HepG2 (cell line): Measurements from ENCODE around the gene HS6ST1. TPM values are rescaled to one million over a fixed set of nuclear protein-coding genes. Genes with fewer than 3 reads are reported as not detected.

Source experiments
- EED ChIP-seq: sonication (generic); formaldehyde crosslinking; IDR thresholded peaks from 2 replicates; pipeline ENCODE4 v1.5.0; 2020; ENCODE audit warnings: mild to moderate bottlenecking, missing genetic modification reagents
- HDAC2 ChIP-seq: sonication (generic); formaldehyde crosslinking; IDR thresholded peaks from 2 replicates; pipeline ENCODE4 v1.4.0; 2020; ENCODE audit warnings: missing genetic modification reagents
- HIVEP1 ChIP-seq: sonication (generic); formaldehyde crosslinking; IDR thresholded peaks from 2 replicates; pipeline ENCODE4 v1.4.0; 2020; ENCODE audit warnings: mild to moderate bottlenecking, missing genetic modification reagents
- HNRNPK ChIP-seq: fragments of 200-400 bp; formaldehyde crosslinking; IDR thresholded peaks from 2 replicates; pipeline ENCODE4 v1.6.1; 2018; ENCODE audit warnings: low read length, low read depth, moderate library complexity, mild to moderate bottlenecking; ENCODE audit not compliant: poor library complexity, severe bottlenecking
- MAFG ChIP-seq: sonication (generic); formaldehyde crosslinking; IDR thresholded peaks from 2 replicates; pipeline ENCODE4 v1.5.1; 2020; ENCODE audit warnings: mild to moderate bottlenecking, missing genetic modification reagents
- SAP130 ChIP-seq: IDR thresholded peaks from 2 replicates; pipeline ENCODE4 v1.6.1; 2016; ENCODE audit warnings: low read depth
- SP4 ChIP-seq: sonication (generic); formaldehyde crosslinking; IDR thresholded peaks from 2 replicates; pipeline ENCODE4 v1.8.1; 2023; ENCODE audit warnings: mild to moderate bottlenecking, missing genetic modification reagents
- ZNF256 ChIP-seq: sonication (generic); formaldehyde crosslinking; conservative IDR thresholded peaks from 2 replicates; pipeline ENCODE4 v1.4.0; 2020; ENCODE audit warnings: missing genetic modification reagents
- ZNF768 ChIP-seq: sonication (generic); formaldehyde crosslinking; IDR thresholded peaks from 2 replicates; pipeline ENCODE4 v1.4.0; 2020; ENCODE audit warnings: missing genetic modification reagents
- polyA plus RNA-seq, 8 experiments: library from polyadenylated mRNA; depleted of rRNA in 3 of 8; stranded (reverse) in 7 of 8; unstranded in 1 of 8; fragments of >200 nt; fragmentation: Illumina TruSeq in 4 of 8; extraction: Trizol in 4 of 8; gene quantifications; 2 replicates each; pipeline versions ENCODE4 v1.2.1 to v1.2.3, GENCODE V29; 2011 to 2016; ENCODE audit warnings: low read depth in 4 of 8, missing spikeins in 1 of 8, mixed read lengths in 1 of 8; ENCODE audit not compliant: insufficient read depth in 1 of 8
- total RNA-seq, 5 experiments: library from RNA; depleted of rRNA; stranded (reverse); fragments of >200 nt; fragmentation: Illumina TruSeq; extraction: Trizol; gene quantifications; 2 replicates each; pipeline ENCODE4 v1.2.3, GENCODE V29; 2016; ENCODE audit warnings: low read depth in 1 of 5
- TF ChIP-seq, protein P1 (sequence below): sonication (generic); formaldehyde crosslinking; IDR thresholded peaks from one replicate; pipeline ENCODE4 v1.5.1; 2020; ENCODE audit warnings: mild to moderate bottlenecking, missing genetic modification reagents; ENCODE audit errors: not compliant biosample characterization
- TF ChIP-seq, protein P2 (sequence below): sonication (generic); formaldehyde crosslinking; IDR thresholded peaks from 2 replicates; pipeline ENCODE4 v1.5.1; 2020; ENCODE audit warnings: mild to moderate bottlenecking, missing genetic modification reagents, borderline replicate concordance
- TF ChIP-seq, protein P3 (sequence below): sonication (generic); formaldehyde crosslinking; IDR thresholded peaks from 2 replicates; pipeline ENCODE4 v1.5.1; 2020; ENCODE audit warnings: mild to moderate bottlenecking, missing genetic modification reagents, moderate library complexity
- TF ChIP-seq, protein P4 (sequence below): sonication (generic); formaldehyde crosslinking; IDR thresholded peaks from 2 replicates; pipeline ENCODE4 v1.4.0; 2020; ENCODE audit warnings: missing genetic modification reagents

HS6ST1 gene
- total and polyA plus RNA-seq, 2 of the 13 experiments (the other 11 are each of a cell fraction or from before 2014, with no cell fraction given) = 34.5 to 84.6 TPM

DNA sequence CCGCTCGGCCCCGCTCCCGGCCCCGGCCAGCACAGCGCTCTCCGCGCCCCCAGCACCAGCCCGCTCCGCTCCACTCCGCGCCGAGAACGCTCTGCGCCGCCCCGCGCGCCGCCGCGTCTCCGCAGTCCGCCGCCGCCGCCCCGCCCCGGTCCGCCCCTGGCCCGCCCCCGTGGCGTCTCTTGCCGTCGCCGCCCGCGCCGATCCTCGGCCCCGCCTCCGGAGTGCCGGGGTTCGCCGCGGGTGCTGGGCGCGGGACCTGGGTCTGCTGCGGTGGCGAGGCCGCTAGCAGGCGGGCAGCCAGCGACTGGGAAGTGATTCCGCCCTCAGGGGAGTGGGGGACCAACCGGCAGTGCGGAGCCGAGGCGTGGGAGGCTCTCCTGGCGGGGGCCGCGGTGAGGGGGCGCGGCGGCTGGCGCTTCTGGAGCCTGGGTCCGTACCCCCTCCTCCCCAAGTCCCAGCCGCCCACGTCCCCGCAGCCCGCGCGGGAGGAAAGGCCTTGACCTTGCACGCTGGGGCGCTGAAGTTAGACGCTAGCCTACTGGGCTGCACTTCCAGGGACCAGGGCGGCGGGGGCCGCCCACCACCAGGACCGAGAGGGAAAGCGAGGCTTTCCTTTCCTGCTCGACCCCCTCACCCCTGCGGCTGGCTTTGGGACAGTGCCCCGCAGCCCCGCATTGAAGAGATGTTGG lies at the start of gene HS6ST1 (continued):
- TF ChIP-seq, protein P1, sequence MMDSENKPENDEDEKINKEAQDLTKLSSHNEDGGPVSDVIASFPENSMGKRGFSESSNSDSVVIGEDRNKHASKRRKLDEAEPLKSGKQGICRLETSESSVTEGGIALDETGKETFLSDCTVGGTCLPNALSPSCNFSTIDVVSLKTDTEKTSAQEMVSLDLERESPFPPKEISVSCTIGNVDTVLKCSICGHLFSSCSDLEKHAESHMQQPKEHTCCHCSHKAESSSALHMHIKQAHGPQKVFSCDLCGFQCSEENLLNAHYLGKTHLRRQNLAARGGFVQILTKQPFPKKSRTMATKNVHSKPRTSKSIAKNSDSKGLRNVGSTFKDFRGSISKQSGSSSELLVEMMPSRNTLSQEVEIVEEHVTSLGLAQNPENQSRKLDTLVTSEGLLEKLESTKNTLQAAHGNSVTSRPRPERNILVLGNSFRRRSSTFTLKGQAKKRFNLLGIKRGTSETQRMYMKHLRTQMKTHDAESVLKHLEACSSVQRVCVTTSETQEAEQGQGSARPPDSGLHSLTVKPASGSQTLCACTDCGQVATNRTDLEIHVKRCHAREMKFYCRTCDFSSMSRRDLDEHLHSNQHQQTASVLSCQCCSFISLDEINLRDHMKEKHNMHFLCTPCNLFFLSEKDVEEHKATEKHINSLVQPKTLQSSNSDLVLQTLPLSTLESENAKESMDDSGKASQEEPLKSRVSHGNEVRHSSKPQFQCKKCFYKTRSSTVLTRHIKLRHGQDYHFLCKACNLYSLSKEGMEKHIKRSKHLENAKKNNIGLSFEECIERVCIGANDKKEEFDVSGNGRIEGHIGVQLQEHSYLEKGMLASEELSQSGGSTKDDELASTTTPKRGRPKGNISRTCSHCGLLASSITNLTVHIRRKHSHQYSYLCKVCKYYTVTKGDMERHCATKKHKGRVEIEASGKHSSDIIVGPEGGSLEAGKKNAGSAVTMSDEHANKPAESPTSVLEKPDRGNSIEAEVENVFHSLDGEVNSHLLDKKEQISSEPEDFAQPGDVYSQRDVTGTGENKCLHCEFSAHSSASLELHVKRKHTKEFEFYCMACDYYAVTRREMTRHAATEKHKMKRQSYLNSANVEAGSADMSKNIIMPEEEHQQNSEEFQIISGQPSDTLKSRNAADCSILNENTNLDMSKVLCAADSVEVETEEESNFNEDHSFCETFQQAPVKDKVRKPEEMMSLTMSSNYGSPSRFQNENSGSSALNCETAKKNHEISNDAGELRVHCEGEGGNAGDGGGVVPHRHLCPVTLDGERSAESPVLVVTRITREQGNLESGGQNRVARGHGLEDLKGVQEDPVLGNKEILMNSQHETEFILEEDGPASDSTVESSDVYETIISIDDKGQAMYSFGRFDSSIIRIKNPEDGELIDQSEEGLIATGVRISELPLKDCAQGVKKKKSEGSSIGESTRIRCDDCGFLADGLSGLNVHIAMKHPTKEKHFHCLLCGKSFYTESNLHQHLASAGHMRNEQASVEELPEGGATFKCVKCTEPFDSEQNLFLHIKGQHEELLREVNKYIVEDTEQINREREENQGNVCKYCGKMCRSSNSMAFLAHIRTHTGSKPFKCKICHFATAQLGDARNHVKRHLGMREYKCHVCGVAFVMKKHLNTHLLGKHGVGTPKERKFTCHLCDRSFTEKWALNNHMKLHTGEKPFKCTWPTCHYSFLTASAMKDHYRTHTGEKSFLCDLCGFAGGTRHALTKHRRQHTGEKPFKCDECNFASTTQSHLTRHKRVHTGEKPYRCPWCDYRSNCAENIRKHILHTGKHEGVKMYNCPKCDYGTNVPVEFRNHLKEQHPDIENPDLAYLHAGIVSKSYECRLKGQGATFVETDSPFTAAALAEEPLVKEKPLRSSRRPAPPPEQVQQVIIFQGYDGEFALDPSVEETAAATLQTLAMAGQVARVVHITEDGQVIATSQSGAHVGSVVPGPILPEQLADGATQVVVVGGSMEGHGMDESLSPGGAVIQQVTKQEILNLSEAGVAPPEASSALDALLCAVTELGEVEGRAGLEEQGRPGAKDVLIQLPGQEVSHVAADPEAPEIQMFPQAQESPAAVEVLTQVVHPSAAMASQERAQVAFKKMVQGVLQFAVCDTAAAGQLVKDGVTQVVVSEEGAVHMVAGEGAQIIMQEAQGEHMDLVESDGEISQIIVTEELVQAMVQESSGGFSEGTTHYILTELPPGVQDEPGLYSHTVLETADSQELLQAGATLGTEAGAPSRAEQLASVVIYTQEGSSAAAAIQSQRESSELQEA (CRISPR knock-in tag) = peak; percentile 68
- TF ChIP-seq, protein P2, sequence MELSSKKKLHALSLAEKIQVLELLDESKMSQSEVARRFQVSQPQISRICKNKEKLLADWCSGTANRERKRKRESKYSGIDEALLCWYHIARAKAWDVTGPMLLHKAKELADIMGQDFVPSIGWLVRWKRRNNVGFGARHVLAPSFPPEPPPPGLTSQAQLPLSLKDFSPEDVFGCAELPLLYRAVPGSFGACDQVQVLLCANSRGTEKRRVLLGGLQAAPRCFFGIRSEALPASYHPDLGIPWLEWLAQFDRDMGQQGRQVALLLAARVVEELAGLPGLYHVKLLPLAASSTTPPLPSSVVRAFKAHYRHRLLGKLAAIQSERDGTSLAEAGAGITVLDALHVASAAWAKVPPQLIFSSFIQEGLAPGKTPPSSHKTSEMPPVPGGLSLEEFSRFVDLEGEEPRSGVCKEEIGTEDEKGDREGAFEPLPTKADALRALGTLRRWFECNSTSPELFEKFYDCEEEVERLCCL = no peak
- TF ChIP-seq, protein P3, sequence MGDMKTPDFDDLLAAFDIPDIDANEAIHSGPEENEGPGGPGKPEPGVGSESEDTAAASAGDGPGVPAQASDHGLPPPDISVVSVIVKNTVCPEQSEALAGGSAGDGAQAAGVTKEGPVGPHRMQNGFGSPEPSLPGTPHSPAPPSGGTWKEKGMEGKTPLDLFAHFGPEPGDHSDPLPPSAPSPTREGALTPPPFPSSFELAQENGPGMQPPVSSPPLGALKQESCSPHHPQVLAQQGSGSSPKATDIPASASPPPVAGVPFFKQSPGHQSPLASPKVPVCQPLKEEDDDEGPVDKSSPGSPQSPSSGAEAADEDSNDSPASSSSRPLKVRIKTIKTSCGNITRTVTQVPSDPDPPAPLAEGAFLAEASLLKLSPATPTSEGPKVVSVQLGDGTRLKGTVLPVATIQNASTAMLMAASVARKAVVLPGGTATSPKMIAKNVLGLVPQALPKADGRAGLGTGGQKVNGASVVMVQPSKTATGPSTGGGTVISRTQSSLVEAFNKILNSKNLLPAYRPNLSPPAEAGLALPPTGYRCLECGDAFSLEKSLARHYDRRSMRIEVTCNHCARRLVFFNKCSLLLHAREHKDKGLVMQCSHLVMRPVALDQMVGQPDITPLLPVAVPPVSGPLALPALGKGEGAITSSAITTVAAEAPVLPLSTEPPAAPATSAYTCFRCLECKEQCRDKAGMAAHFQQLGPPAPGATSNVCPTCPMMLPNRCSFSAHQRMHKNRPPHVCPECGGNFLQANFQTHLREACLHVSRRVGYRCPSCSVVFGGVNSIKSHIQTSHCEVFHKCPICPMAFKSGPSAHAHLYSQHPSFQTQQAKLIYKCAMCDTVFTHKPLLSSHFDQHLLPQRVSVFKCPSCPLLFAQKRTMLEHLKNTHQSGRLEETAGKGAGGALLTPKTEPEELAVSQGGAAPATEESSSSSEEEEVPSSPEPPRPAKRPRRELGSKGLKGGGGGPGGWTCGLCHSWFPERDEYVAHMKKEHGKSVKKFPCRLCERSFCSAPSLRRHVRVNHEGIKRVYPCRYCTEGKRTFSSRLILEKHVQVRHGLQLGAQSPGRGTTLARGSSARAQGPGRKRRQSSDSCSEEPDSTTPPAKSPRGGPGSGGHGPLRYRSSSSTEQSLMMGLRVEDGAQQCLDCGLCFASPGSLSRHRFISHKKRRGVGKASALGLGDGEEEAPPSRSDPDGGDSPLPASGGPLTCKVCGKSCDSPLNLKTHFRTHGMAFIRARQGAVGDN (CRISPR knock-in tag) = peak; percentile 82
- TF ChIP-seq SAP130 (CRISPR knock-in tag) = peak; percentile 63
- TF ChIP-seq MAFG = no peak
- TF ChIP-seq ZNF256 (CRISPR knock-in tag) = no peak
- TF ChIP-seq, protein P4, sequence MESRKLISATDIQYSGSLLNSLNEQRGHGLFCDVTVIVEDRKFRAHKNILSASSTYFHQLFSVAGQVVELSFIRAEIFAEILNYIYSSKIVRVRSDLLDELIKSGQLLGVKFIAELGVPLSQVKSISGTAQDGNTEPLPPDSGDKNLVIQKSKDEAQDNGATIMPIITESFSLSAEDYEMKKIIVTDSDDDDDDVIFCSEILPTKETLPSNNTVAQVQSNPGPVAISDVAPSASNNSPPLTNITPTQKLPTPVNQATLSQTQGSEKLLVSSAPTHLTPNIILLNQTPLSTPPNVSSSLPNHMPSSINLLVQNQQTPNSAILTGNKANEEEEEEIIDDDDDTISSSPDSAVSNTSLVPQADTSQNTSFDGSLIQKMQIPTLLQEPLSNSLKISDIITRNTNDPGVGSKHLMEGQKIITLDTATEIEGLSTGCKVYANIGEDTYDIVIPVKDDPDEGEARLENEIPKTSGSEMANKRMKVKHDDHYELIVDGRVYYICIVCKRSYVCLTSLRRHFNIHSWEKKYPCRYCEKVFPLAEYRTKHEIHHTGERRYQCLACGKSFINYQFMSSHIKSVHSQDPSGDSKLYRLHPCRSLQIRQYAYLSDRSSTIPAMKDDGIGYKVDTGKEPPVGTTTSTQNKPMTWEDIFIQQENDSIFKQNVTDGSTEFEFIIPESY (CRISPR knock-in tag) = peak; percentile 59
- peak; percentile 96 for TF ChIP-seq SP4 (CRISPR knock-in tag)
- 0 out of 2 replicates have a peak, but pooled peaks have one; percentile 44 for TF ChIP-seq HDAC2 (CRISPR knock-in tag)
- 0 out of 2 replicates have a peak, but pooled peaks have one; percentile 22 for TF ChIP-seq ZNF768 (CRISPR knock-in tag)
- peak; percentile 73 for TF ChIP-seq HNRNPK
- TF ChIP-seq EED (CRISPR knock-in tag) = peak; percentile 48; the same call in 1 of the 2 replicates
- TF ChIP-seq HIVEP1 (CRISPR knock-in tag) = 0 out of 2 replicates have a peak, but pooled peaks have one; percentile 18
